ENCODE data around the gene SLC24A3.

Gene SLC24A3

GRCh38 chr20:19302714-19303113 is 90.3 kb downstream of the SLC24A3 start:
- H3K4me3 ChIP-seq (ENCODE audit: low read depth, low read length) = no peak overlapping the region

GRCh38 chr20:19304389-19304788 is 91.9 kb downstream of the SLC24A3 start:
- in situ Hi-C loops (cut with HindIII; ENCODE audit: low sequenced_read_pairs) = no loop called here
- H3K4me3 ChIP-seq (ENCODE audit: low read depth, low read length) = no peak overlapping the region
- no peak for TF ChIP-seq CTCF (IDR thresholded peaks at IDR 0.05; ENCODE audit: low read depth, low read length, missing control alignments)
- no peak for DNase-seq (ENCODE audit: low read depth)

More at GRCh38 chr20:19302714-19303113, 90.3 kb downstream of the SLC24A3 start:
- in situ Hi-C loops (cut with HindIII; ENCODE audit: low sequenced_read_pairs) = no loop called here
- no peak for DNase-seq (ENCODE audit: low read depth)
- no peak for TF ChIP-seq CTCF (IDR thresholded peaks at IDR 0.05; ENCODE audit: low read depth, low read length, missing control alignments)

GRCh38 chr20:19304886-19305415 is 92.5 kb downstream of the SLC24A3 start:
- TF ChIP-seq CTCF (IDR thresholded peaks at IDR 0.05; ENCODE audit: low read depth, low read length, missing control alignments) = no peak
- in situ Hi-C loops (cut with HindIII; ENCODE audit: low sequenced_read_pairs) = no loop called here
- no peak for DNase-seq (ENCODE audit: low read depth)
- no peak overlapping the region for H3K4me3 ChIP-seq (ENCODE audit: low read depth, low read length)

GRCh38 chr20:19308146-19308545 is 95.7 kb downstream of the SLC24A3 start:
- no peak overlapping the region for H3K4me3 ChIP-seq (ENCODE audit: low read depth, low read length)
- DNase-seq (ENCODE audit: low read depth) = no peak
- TF ChIP-seq CTCF (IDR thresholded peaks at IDR 0.05; ENCODE audit: low read depth, low read length, missing control alignments) = no peak
- in situ Hi-C loops (cut with HindIII; ENCODE audit: low sequenced_read_pairs) = no loop called here

GRCh38 chr20:19310541-19310940 is 98.1 kb downstream of the SLC24A3 start:
- DNase-seq (ENCODE audit: low read depth) = no peak
- in situ Hi-C loops (cut with HindIII; ENCODE audit: low sequenced_read_pairs) = no loop called here
- no peak overlapping the region for H3K4me3 ChIP-seq (ENCODE audit: low read depth, low read length)
- no peak for TF ChIP-seq CTCF (IDR thresholded peaks at IDR 0.05; ENCODE audit: low read depth, low read length, missing control alignments)

- H3K4me3 ChIP-seq (ENCODE audit: low read depth, low read length) = no peak overlapping the region
- no peak for DNase-seq (ENCODE audit: low read depth)
- in situ Hi-C loops (cut with HindIII; ENCODE audit: low sequenced_read_pairs) = no loop called here
- TF ChIP-seq CTCF (IDR thresholded peaks at IDR 0.05; ENCODE audit: low read depth, low read length, missing control alignments) = no peak
These were observed 101.1 kb downstream of the SLC24A3 start for GRCh38 chr20:19313342-19314069.
